HK-2 (cell line): Measurements from ENCODE around the gene RYR3.
A peak's percentile ranks its signal among the peaks of the same experiment; 100 is the strongest.

Experiments used
- DNase-seq: peaks from one replicate; pipeline ENCODE4 v3.0.0-alpha.2; 2018; ENCODE audit not compliant: unreplicated experiment

RYR3 gene

DNA sequence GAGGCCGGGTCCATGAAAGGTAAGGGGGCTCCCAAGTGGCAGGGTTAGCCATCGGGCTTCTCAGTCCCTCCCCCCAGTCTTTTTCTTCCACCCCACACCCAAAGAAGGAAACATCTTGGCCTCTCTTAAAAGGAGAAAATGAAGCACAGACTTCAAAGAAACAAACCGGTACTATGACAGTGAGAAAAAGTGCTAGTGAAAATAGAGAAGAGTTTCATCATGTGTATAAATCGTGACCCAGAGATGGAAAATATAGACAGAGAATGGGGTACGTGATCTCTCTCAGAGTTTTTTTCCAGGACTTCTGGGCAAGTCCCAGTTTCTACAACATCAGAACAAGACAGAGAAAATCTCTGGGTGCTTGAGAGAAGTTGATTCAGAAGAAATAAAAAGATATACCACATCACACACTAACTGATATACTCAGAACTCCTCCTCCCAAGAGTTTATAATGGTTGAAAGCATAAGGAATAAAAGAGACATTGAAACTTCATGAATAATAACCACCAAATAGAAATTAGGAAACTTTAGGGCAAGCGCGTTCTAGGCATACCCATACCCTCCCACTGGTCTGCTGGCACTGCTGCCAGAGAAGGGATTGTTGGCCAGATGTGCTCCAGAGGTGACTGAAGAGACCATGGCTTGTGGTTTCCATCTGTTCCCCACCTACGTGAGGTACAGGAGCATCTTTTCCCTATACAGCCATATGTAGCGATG, 338.6 kb downstream of the RYR3 start:
- DNase-seq, result no peak

DNA sequence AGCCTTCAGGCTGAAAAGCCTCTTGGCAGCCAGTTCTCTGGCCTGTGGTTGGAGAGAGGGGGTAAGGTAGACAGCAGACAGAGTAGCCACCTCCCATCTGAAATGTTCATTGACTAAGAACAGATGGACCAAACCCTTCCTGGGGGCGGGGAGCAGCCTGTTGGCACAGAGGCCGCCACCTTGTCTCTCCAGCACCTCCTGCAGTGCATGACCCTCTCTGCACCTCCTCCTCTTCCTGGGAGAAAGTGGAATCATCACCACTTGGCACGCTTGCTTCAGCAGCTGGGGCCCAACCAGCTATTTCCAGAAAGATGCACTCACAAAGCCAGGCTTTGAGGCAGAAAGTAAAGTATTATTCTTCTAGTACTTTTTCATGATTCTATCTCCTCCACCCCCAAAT, 344.1 kb downstream of the RYR3 start:
- no peak for DNase-seq

DNA sequence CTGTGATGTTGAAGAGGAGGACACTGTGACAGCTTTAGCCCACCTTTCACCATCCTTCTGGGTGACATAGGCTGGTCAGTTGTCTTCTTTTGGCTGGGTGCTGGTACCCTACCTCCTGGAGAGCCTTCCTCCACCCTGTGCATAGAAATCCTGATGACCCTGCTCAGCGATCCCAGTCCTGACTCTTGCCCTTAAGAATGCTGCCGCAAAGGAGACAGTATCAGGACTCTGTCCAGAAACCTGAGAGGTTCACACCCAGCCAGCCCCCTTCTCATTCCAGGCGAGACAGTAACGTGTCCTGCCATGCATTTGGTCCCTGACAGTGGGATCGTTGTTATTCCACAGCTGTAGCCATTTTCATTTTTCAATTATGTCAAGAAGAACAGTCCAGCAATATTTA, 344.7 kb downstream of the RYR3 start:
- DNase-seq, result no peak

DNA sequence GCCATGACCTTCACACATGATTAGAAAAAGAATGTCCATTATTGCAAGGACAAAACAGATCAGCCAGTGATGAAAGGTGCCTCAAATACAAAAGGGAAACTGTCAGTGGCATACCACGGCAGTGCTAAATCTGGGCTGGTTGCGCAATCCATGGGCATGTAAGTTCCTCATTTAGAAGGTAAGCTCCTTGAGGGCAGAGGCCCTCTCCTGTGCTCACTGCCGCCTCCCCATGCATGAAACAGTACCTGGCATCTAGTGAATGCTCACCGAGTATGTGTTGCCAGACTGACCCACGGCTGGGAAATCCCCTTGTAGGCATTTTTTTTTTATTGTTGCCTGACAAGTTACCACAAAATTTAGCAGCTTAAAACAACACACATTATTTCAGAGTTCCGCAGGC, 345.4 kb downstream of the RYR3 start:
- no peak for DNase-seq

DNA sequence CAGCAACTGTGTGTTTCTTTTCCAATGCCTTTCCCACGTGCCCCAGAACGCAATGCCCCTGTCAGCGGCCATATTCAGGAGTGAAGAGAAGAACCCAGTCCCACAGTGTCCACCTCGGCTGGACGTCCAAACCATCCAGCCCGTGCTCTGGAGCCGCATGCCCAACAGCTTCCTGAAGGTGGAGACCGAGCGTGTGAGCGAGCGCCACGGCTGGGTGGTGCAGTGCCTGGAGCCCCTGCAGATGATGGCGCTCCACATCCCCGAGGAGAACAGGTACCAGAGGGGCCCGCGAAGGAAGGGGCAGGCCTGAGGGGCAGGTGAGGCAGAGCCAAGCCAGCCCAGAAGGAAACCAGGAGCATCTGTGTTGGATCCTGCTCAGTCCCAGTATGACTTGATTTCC, 349.4 kb downstream of the RYR3 start:
- DNase-seq, result no peak

DNA sequence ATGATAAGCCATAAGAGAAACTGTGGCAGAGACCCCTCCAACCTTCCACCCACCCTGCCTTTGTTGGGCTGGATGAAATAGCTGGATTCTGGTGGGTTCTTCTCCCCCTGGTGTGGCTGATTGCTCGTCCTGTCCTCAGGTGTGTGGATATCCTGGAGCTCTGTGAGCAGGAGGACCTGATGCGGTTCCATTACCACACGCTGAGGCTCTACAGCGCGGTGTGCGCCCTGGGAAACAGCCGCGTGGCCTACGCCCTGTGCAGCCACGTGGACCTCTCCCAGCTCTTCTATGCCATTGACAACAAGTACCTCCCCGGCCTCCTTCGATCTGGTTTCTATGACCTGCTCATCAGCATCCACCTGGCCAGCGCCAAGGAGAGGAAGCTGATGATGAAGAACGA, 351.2 kb downstream of the RYR3 start:
- no peak for DNase-seq

DNA sequence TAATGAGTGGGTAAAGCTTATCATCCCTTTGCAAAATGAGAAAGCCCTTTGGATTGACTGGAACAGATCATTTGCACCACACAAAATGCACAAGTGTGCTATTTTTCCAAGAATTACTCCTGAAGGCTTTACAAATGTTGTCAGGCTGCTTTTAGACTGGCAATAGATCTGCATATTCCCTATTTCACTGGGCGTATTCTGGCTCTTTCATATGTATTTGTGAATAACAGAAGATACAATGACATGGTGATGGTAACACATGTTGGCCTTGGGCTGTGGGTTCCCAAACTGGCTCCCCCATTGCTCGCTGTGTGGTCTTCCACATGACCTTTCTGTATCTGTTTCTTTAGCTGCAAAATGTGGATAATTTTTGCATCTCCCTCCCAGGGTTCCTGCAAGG, 354.2 kb downstream of the RYR3 start:
- no peak for DNase-seq

DNA sequence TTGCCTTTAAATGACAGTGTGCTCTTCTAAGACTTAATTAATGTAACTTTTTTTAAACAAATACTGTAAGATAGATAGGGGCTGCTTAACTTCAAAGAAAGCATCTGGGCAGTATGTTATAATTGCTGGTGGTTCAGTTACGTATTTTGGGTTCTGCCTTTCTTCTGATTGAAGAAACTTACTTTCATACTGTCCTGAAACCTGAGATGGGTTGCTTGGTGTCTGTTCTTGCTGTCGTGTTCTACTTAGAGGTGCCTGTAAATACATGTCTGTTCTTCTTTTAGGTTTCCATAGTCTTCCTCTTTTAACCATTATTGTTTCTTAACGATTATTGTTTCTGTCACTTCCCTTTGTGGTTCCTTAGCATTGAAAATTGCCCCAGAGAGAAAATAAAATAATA, 359.8 kb downstream of the RYR3 start:
- no peak for DNase-seq

DNA sequence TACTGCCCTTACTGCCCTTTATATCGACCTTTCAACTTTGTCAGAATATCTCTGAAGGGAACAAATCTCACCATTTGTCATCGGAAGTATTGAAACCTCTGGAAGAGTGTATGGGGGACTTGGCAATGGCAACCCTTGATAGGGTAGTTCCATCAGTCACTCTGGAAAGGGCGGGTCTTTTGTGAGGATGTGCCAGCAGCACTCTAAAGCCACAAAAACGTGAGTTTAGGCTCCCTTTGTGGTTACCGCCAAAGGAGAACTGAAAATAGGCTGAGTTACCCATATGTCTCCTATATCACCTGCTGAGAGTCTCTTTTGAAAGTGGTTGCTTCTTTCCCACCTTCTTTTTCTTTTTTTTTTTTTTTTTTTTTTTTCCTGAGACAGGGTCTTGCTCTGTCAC, 360.7 kb downstream of the RYR3 start:
- no peak for DNase-seq

DNA sequence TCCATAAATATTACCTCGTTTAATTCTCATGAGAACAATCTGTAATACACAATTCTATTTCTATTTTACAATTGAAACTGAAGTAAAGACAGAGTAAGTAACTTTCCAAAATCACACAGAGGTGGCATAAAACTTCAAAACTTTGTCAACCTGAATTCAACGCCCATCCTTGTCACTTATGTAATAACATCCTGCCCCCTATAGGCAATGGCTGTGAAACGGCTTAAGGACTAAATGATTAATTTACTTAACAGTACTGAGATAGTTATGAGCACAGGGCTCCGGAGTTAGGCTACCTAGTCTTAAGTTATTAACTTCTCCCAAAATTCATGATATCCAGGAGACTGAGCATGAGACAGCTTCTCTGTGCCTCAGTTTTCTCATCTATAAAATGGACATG, 364.5 kb downstream of the RYR3 start:
- DNase-seq, result no peak

DNA sequence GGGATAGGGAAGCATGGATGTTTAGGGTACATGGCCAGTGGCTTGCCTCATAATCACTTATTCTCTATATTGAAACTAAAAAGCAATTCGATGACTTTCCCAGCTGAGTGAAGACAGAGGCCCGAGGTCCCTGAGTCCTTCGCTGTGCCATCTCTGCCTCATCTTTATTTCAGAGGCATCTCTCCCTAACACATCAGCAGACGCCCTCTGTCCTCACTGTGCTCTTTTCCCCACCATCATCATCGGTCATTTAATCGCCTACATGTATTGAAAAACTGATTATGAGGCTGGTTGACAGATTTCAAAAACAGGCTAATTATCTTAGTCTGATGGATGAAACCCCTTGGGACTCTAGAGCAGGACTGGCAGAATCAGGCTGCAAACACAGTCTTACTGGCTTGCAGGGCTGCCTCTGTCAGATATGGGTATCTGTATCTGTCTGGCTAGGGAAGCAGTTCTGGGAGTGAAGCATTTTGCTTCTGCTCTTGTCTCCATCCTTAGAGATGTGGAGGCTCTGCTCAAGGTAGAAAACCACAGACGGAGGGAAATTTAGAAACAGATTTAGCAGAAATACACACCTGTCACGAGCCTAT, 366.6 kb downstream of the RYR3 start:
- no peak for DNase-seq

DNA sequence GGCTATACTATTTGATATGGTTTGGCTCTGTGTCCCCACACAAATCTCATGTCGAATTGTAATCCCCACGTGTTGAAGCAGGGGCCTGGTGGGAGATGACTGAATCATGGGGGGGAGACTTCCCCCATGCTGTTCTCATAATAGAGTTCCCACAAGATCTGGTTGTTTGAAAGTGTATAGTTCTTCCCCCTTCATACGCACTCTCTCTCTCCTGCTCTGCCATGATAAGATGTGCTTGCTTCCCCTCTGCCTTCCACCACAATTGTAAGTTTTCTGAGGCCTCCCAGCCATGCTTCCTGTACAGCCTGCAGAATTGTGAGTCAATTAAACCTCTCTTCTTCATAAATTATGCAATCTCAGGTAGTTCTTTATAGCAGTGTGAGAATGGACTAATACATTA, 367.4 kb downstream of the RYR3 start:
- DNase-seq, result no peak

DNA sequence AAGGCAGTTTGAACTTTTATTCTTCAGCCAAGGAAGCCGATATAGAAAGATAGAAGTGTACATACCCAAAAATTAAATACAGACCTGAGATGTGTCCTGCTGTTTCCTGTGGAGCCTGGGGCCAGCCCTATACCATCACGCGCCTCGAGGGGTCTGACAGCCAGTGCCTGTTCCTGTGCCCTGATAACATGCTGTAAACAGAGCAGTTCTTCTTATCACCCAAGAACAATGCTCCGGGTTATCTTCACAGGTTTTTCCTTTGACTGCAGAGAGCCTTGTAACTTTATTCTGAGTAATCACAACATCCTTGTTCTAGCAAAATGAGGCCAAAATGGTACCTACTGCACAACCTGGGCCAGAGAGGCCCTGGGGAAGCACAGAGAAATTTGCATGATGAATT, 367.8 kb downstream of the RYR3 start:
- no peak for DNase-seq

DNA sequence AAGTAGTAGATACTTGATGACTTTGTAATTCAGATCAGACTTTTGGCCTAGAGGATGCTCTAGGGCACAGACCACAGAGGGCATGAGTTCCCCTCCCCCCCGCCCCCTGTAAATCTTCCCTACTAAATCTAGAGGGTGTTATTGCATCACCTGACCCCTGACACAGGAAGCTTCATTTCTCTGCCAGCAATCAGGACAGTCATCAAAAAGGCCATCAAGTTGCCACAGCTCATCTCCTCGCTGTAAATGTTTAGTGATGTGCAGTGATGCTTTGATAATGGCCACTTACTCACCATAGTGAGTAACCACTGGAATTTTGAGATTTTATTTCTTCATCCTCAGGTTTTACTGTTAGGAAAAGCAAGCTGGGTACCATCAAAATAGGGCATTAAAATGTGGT, 368.3 kb downstream of the RYR3 start:
- peak; percentile 54 for DNase-seq

DNA sequence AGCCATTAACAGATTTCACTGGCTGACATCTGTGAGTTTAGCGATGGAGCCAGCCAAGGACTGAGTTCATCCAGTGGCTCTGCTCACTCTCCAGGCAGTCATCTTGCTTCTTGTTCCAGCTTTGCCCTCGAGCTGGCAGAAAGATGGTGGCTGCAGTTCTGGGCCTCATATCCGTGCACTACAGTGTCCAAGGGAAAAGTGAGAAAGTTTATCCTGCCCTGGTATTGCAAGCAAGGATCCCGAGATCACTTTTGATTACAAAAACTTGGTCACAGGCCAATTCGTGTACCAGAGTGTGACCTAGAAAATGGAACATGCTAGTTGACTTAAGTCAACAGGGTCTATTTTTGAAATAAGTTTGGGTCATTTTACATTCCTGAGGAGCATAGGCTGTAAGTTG, 369.6 kb downstream of the RYR3 start:
- DNase-seq, result no peak

DNA sequence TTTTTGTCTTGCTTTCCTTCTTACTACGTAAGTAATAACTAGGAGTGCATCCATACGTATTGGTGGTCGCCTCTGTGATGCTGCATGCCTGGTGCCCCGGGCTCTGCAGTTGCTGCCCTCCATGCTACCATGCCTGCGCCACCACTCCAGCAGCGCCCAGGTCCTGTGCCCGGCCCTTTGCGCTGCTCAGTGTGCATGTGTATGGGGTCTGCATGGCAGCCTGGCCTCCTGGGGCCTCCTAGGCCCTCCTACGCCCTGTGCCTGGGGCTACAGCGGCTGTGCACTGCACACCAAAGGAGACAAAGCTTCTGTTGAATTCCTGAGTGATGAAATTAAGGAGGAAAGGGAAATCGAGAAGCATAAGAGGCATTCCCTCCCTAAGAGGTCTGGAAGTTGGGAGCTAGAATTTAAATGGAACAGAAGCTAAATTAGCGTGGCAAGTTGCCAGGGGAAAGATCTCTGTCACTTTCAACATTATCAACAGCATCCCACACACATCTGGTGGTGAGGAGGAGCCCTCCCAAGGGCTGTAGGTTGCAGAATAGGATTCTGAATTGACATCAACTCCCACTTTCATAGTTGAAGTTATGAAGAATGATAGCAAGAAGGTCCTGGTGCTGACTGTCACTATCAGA, 382.5 kb downstream of the RYR3 start:
- DNase-seq, result no peak

DNA sequence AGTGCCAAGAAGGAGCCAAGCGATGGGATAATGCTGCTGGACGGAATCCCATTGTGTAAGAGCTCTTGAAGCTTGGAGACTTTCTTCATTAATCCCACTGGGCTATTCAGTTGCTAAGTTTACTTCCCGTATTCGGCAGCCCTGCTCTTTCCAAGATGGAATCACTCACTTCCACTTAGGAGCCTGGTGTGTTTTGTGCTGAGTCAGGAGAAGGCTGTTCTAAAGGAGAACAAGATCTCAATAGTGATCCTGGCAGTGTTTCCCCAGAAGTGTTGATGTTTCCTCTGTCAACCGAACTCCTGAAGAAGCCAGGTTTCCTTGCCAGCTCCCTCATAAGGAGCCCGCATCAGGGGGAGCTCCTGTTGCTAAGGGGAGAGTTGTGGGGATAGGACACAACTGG, 387.4 kb downstream of the RYR3 start:
- DNase-seq, result no peak

DNA sequence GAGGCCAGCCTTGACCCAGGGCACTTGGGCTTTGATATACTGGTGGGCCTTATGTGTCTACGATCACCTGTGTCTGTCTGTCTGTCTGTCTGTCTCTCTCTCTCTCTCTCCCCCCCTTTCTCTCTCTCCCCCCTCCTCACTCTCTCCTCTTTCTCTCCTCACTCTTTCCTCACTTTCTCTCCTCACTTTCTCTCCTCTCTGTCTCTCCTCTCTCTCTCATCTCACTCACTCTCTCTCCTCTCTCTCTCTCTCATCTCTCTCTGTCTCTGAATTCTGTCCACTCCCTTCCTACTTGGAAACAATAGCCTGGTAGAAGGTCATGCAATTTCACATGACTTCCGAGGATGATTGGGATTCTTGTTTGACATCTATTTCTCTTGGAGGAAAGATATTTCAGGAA, 388.4 kb downstream of the RYR3 start:
- no peak for DNase-seq

DNA sequence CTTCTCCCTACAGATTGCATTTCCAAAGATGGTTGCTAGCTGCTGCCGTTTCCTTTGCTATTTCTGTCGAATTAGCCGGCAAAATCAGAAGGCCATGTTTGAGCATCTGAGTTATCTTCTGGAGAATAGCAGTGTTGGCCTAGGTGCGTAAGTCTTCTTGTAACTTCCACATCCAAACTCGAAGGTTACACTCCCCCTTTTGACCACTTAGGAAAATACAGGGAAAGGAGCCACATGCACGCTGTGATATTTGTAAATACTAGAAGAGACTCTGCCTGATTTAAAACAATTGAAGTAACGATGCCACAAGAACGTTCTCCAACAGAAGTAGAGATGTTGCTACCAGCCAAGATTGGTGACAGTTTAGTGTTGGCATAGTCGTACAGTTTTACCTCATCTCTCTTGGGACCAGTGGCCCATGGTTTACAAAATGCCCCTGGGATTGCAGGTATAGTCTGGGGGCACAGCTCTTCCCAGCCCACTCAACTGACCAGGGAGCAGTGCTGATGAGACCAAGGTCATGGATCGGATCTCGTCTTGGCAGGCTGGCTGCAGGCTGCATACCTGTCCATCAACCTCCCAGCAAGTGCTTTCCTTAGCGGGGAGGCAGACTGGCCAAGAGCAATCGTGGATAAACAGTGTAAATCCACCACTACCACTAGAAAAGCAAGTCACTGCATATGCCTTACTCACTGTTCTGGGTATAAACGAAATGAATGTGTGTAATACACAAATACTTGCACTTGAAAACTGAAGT, 389.1 kb downstream of the RYR3 start:
- DNase-seq, result no peak

DNA sequence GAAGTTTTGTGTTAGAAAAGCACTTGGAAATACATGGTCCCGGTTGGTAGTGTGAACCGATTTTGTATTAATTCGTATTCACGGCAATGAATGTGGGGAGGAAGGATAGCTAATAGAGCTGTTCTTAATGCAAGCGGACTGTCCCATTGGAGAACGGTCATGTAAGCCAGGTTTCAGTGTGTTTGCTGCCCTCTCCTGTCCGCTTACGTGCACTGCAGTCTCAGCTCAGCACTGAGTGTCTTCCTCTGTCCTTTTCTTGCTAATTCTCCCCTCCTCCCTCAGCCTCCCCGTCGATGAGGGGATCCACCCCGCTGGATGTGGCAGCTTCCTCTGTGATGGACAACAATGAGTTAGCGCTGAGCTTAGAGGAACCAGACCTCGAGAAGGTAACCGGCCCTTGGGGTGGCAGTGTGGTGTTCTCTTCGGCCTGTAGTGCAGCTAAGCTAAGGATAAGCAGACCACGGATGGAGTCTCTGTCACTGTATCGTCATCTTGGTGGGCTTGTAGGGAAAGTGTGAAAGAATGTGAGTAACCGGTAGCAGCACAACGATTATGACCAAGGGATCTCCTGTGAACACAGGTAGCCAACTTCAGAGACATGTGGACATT, 390.0 kb downstream of the RYR3 start:
- DNase-seq, result peak; percentile 66

DNA sequence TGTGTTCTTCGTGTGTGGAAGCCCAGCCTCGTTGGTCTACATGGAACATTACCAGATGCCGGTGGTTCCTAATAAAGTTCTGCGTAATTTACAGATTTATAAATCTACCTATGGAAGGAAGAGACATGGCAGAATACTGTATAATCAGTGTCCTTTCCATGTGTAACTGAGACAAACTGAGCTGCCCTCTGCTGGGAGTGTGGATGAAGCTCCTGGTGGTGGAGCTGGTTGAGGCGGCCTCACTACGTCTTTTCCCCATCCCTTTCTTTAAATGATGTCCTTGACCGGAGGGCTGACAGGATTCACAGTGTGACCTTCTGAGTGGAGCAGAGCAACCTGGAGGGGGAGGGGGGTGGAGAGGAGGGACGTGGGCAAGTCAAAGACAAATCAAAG, 390.5 kb downstream of the RYR3 start:
- DNase-seq, result no peak

DNA sequence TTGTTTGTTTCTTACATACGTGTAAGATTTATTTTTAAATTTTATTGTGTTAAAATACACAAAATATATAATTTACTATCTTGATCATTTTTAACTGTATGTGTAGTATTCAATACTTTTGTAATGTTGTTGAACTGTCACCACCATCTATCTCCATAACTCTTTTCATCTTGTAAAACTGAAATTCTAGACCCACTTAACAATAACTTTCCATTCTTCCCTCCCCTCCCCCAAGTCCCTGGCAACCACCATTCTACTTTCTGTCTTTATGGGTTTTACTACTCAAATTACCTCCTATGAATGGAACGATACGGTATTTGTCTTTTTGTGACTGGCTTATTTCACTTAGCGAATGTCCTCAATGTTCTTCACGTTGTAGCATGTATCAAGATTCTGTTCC, 395.4 kb downstream of the RYR3 start:
- DNase-seq, result no peak
